Neuronal stem cell (in vitro differentiated cells): ENCODE data around the gene GRM8.

Experiments
- DNase-seq: peaks from one replicate; pipeline ENCODE4 v3.0.0-alpha.2; 2013; ENCODE audit warnings: low spot score
- H2AFZ ChIP-seq: one replicate; pipeline ENCODE4 v1.6.1; 2013; ENCODE audit warnings: mild to moderate bottlenecking, low read length, inconsistent platforms
- H2AK5ac ChIP-seq: 2 replicates; pipeline ENCODE4 v1.6.1; 2013; ENCODE audit warnings: low read depth, mild to moderate bottlenecking, inconsistent platforms, low read length, moderate library complexity, mixed read lengths
- H2BK120ac ChIP-seq: 2 replicates; pipeline ENCODE4 v1.6.1; 2013; ENCODE audit warnings: low read depth, mild to moderate bottlenecking, inconsistent platforms, low read length, moderate library complexity, mixed read lengths
- H2BK12ac ChIP-seq: one replicate; pipeline ENCODE4 v1.6.1; 2013; ENCODE audit warnings: low read length, inconsistent platforms
- H2BK15ac ChIP-seq: 2 replicates; pipeline ENCODE4 v1.6.1; 2013; ENCODE audit warnings: mild to moderate bottlenecking, low read length, inconsistent platforms, mixed read lengths
- H2BK5ac ChIP-seq: one replicate; pipeline ENCODE4 v1.6.1; 2013; ENCODE audit warnings: inconsistent platforms, mild to moderate bottlenecking, low read length, moderate library complexity
- H3K14ac ChIP-seq: one replicate; pipeline ENCODE4 v1.6.1; 2013; ENCODE audit warnings: low read length, inconsistent platforms
- H3K18ac ChIP-seq: 2 replicates; pipeline ENCODE4 v1.6.1; 2013; ENCODE audit warnings: low read length, inconsistent platforms
- H3K23ac ChIP-seq: 2 replicates; pipeline ENCODE4 v1.6.1; 2013; ENCODE audit warnings: low read depth, mild to moderate bottlenecking, mixed read lengths, low read length, inconsistent platforms; ENCODE audit not compliant: poor library complexity
- H3K27ac ChIP-seq: replicated peaks from 3 replicates; pipeline ENCODE4 v1.5.1; 2013; ENCODE audit warnings: low read length, inconsistent platforms
- H3K27me3 ChIP-seq, 3 experiments: 2 replicates each; pipeline ENCODE4 v1.6.1; 2013; ENCODE audit warnings: low read length in 3 of 3, mild to moderate bottlenecking in 2 of 3, inconsistent platforms in 1 of 3, low read depth in 1 of 3, mixed read lengths in 1 of 3, moderate library complexity in 1 of 3; ENCODE audit not compliant: control insufficient read depth in 3 of 3, insufficient read depth in 3 of 3
- H3K36me3 ChIP-seq, 2 donors: replicated peaks in 1 of 2; 2 replicates each; pipeline ENCODE4 v1.6.1; 2013; ENCODE audit warnings: low read length in 2 of 2; ENCODE audit not compliant: control insufficient read depth in 2 of 2, insufficient read depth in 2 of 2
- H3K4ac ChIP-seq: 2 replicates; pipeline ENCODE4 v1.6.1; 2013; ENCODE audit warnings: inconsistent platforms, mild to moderate bottlenecking, low read length, moderate library complexity
- H3K4me1 ChIP-seq, 2 donors: 1 replicate in 1 of 2; 2 replicates in 1 of 2; pipeline ENCODE4 v1.6.1; 2013; ENCODE audit warnings: low read length in 2 of 2, low read depth in 1 of 2; ENCODE audit not compliant: control insufficient read depth in 2 of 2, insufficient read depth in 1 of 2
- H3K4me2 ChIP-seq: one replicate; pipeline ENCODE4 v1.6.1; 2013; ENCODE audit warnings: mild to moderate bottlenecking, low read length, inconsistent platforms; ENCODE audit not compliant: insufficient read depth, poor library complexity, severe bottlenecking
- H3K4me3 ChIP-seq, 2 donors: 2 replicates each; pipeline ENCODE4 v1.5.1; 2013; ENCODE audit warnings: low read length in 2 of 2, mild to moderate bottlenecking in 2 of 2, inconsistent platforms in 1 of 2, moderate library complexity in 1 of 2
- H3K79me1 ChIP-seq: one replicate; pipeline ENCODE4 v1.6.1; 2013; ENCODE audit warnings: low read depth, mild to moderate bottlenecking, inconsistent platforms, low read length, moderate library complexity
- H3K9ac ChIP-seq: one replicate; pipeline ENCODE4 v1.6.1; 2013; ENCODE audit warnings: mild to moderate bottlenecking, low read depth, low read length, inconsistent platforms; ENCODE audit not compliant: poor library complexity
- H3K9me3 ChIP-seq, 2 donors: replicated peaks in 1 of 2; 2 replicates each; pipeline versions ENCODE3 to v1.6.1; 2013; ENCODE audit warnings: low read length in 2 of 2, mild to moderate bottlenecking in 2 of 2, inconsistent platforms in 1 of 2, low read depth in 1 of 2, mixed read lengths in 1 of 2, moderate library complexity in 1 of 2; ENCODE audit not compliant: control insufficient read depth in 2 of 2, insufficient read depth in 1 of 2
- H4K8ac ChIP-seq: one replicate; pipeline ENCODE4 v1.6.1; 2013; ENCODE audit warnings: low read depth, mild to moderate bottlenecking, inconsistent platforms, low read length, moderate library complexity
- H4K91ac ChIP-seq: one replicate; pipeline ENCODE4 v1.6.1; 2013; ENCODE audit warnings: low read length, low read depth, mild to moderate bottlenecking, inconsistent platforms; ENCODE audit not compliant: poor library complexity
- WGBS, 2 donors: extraction: QIAGEN DNeasy Blood & Tissue Kit; methylation state at CpG; one replicate each; pipeline ENCODE4 v1.1.7; 2013; ENCODE audit warnings: missing lambda C conversion rate in 2 of 2, mixed read lengths in 1 of 2; ENCODE audit not compliant: insufficient read length in 2 of 2, insufficient replicate concordance in 1 of 2; ENCODE audit errors: extremely low coverage in 2 of 2; 5-methylcytosine and 5-hydroxymethylcytosine counted together

GRM8 gene

DNA sequence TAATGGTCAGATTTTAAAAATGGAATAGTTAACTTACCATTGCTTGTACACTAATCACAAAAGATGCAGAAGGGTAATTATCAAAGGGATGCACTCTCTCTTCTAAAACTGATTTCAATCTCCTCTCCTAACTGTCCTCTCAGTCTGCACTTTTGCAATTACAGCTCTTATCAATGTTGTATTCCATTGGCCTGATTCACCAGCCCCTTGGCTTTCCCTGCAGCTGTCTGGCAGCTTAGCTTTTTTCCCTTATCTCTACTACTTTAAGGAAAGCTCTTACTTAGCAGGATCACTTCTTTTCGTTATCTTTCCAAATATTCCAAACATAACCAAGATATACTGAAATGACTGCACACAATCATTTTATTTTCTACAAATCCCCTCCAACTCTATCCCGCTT is 448.8 kb downstream of the GRM8 start:
- H3K79me1 ChIP-seq = no peaks in the 10 kb centered on the region
- H2AK5ac ChIP-seq = no peak overlapping the region

DNA sequence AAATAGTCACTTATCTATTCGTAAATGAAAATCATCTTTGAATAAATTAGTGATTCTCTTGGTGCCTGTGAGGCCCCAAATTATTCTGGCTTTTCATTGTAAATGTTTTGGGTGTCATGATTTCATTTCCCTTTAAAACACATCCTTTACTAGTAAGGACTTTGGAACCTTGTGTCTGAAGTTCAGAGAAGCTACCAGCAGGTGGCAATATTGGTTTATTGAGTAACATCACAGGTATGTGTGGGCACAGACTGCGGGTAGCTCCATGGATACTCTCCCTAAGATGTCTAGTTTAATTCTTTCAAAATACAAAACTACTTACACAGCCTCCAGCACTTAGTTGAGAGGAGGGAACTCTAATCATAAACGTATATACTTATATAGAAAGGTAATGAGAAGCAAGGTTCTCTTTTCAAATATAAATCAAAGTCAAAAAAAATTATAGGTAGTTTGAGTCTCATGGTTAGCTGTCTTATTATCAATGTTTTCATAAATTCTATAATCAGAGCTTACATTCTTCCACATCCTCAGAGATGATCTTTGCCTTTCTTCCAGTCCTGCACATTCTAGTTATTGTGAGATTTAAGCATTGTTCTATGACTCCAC is 449.6 kb downstream of the GRM8 start:
- no peaks in the 10 kb centered on the region for H3K9me3 ChIP-seq
- no peak overlapping the region for H2BK120ac ChIP-seq
- no peak overlapping the region for H2BK12ac ChIP-seq
- peak; percentile 45 for DNase-seq
- no peak overlapping the region for H3K4ac ChIP-seq
- no peaks in the 10 kb centered on the region for H3K36me3 ChIP-seq
- no peak overlapping the region for H4K8ac ChIP-seq
- H2BK5ac ChIP-seq = no peak overlapping the region
- H2BK15ac ChIP-seq = no peak overlapping the region
- H3K23ac ChIP-seq = no peak overlapping the region
- H4K91ac ChIP-seq = no peak overlapping the region
- no peak overlapping the region for H3K18ac ChIP-seq
- no peaks in the 10 kb centered on the region for H3K4me1 ChIP-seq
- H3K27me3 ChIP-seq = no peaks in the 10 kb centered on the region
- WGBS, 2 donors = no CpG with 5 or more reads among the region's 3 CpGs
- H2AFZ ChIP-seq = no peak overlapping the region
- H3K4me2 ChIP-seq = no peak overlapping the region
- H2AK5ac ChIP-seq = no peak overlapping the region
- no peak overlapping the region for H3K14ac ChIP-seq
- no peak overlapping the region for H3K9ac ChIP-seq
- H3K79me1 ChIP-seq = no peaks in the 10 kb centered on the region
- H3K4me3 ChIP-seq = no peak overlapping the region
- no peak overlapping the region for H3K27ac ChIP-seq

More for the DNA sequence above, 448.8 kb downstream of the GRM8 start:
- H3K27ac ChIP-seq = no peak overlapping the region
- H3K4me1 ChIP-seq = no peaks in the 10 kb centered on the region
- H2BK12ac ChIP-seq = no peak overlapping the region
- no peak overlapping the region for H3K4me2 ChIP-seq
- H3K36me3 ChIP-seq = no peaks in the 10 kb centered on the region
- no peak overlapping the region for H4K8ac ChIP-seq
- H2BK15ac ChIP-seq = no peak overlapping the region
- no peak overlapping the region for H2AFZ ChIP-seq
- H2BK120ac ChIP-seq = no peak overlapping the region
- no peak overlapping the region for H2BK5ac ChIP-seq
- no peak overlapping the region for H3K18ac ChIP-seq
- DNase-seq = no peak
- WGBS, 2 donors = 100% methylated on average over 1 of the region's 2 CpGs
- no peaks in the 10 kb centered on the region for H3K9me3 ChIP-seq
- H3K4me3 ChIP-seq = no peak overlapping the region
- H3K27me3 ChIP-seq = no peaks in the 10 kb centered on the region
- no peak overlapping the region for H3K14ac ChIP-seq
- H4K91ac ChIP-seq = no peak overlapping the region
- no peak overlapping the region for H3K4ac ChIP-seq
- no peak overlapping the region for H3K9ac ChIP-seq
- no peak overlapping the region for H3K23ac ChIP-seq

DNA sequence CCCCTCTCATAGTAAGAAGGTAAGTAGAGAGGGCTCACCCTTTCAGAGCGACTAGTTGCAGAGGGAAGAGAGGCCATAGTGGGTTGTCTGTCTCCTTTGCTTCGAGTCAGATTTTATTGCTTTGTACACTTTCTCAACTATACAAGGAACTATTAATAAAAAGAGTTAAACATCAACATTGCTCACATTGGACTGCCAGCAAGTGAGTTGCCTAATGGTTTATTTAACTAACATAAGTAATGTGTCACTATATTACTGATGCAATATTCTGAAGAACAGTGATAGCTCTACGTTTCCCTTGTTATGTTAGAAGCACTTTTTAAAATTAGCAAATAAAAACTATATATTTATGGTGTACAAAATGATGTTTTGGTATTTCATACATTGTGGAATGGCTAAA is 451.0 kb downstream of the GRM8 start:
- Histone ChIP-seq H2AFZ (no peak overlapping the region), H3K14ac (no peak overlapping the region), H2BK15ac (no peak overlapping the region), H3K18ac (no peak overlapping the region), H2BK5ac (no peak overlapping the region), H3K9ac (no peak overlapping the region), H3K4me1 (no peaks in the 10 kb centered on the region), H3K23ac (no peak overlapping the region), H3K4me2 (no peak overlapping the region), H2BK120ac (no peak overlapping the region), H3K36me3 (no peaks in the 10 kb centered on the region), H3K27me3 (no peaks in the 10 kb centered on the region), H2BK12ac (no peak overlapping the region), H3K9me3 (no peaks in the 10 kb centered on the region), H2AK5ac (no peak overlapping the region), H3K4me3 (no peak overlapping the region), H4K91ac (no peak overlapping the region), H3K27ac (no peak overlapping the region), H4K8ac (no peak overlapping the region), H3K79me1 (no peaks in the 10 kb centered on the region), H3K4ac (no peak overlapping the region)
- WGBS, 2 donors = no CpG with 5 or more reads among the region's 3 CpGs
- no peak for DNase-seq

DNA sequence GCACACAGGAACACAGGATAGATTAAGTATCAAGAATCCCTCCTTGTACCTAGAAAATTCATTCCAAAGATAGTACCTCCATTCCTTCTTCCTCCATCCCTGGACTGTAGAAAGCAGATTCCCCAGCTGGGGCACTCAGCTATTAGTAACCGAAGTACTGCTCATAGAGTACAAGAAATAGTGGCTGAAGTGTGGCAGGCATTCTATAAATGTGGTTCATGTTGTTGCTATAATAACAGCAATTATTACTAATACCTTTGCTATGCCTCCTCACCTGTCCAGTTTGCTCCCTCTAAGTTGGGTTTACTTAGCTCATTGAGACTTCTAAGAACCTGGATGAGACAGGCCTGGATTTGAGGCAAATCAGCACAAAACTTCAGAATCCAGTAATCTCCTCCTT is 453.2 kb downstream of the GRM8 start:
- Histone ChIP-seq H3K79me1 (no peaks in the 10 kb centered on the region), H3K4me3 (no peak overlapping the region), H3K14ac (no peak overlapping the region), H2BK15ac (no peak overlapping the region), H3K9ac (no peak overlapping the region), H2AFZ (no peak overlapping the region), H3K27me3 (no peaks in the 10 kb centered on the region), H3K23ac (no peak overlapping the region), H2AK5ac (no peak overlapping the region), H2BK5ac (no peak overlapping the region), H3K4ac (no peak overlapping the region), H3K9me3 (no peaks in the 10 kb centered on the region), H3K27ac (no peak overlapping the region), H2BK12ac (no peak overlapping the region), H3K4me1 (no peaks in the 10 kb centered on the region), H3K18ac (no peak overlapping the region), H3K4me2 (no peak overlapping the region), H3K36me3 (no peaks in the 10 kb centered on the region), H4K91ac (no peak overlapping the region), H2BK120ac (no peak overlapping the region), H4K8ac (no peak overlapping the region)
- no peak for DNase-seq
- WGBS, 2 donors = no CpG with 5 or more reads among the region's 1 CpG
